LNCAP (cell line): ENCODE measurements around the gene ULBP2.

Source experiments
- CTCF ChIP-seq: fragments of 450-650 bp; IDR thresholded peaks from 2 replicates; pipeline ENCODE4 v1.5.1; 2017; ENCODE audit warnings: mild to moderate bottlenecking

ULBP2 gene

GRCh38 chr6:149933036-149933435, 8.8 kb upstream of the ULBP2 start:
- TF ChIP-seq CTCF = no peak

- no peak for TF ChIP-seq CTCF
Observed at GRCh38 chr6:149933461-149933860, 8.4 kb upstream of the ULBP2 start.

- TF ChIP-seq CTCF = peak; percentile 76
Observed at GRCh38 chr6:149934249-149935156, 7.3 kb upstream of the ULBP2 start.

GRCh38 chr6:149935246-149935645, 6.6 kb upstream of the ULBP2 start:
- no peak for TF ChIP-seq CTCF

- TF ChIP-seq CTCF = no peak
Observed at GRCh38 chr6:149935668-149936067, 6.1 kb upstream of the ULBP2 start.

GRCh38 chr6:149936743-149937142, 5.1 kb upstream of the ULBP2 start:
- TF ChIP-seq CTCF = no peak

GRCh38 chr6:149938571-149939355, 3.1 kb upstream of the ULBP2 start:
- no peak for TF ChIP-seq CTCF
